Cerebellar nuclear complex (tissue), 1 donor: ENCODE measurements around the gene MLYCD.

Experiments
- DNase-seq, 2 experiments: peaks; one replicate each; lab custom pipeline; 2025; lab: John Stamatoyannopoulos, UW

MLYCD gene

DNA sequence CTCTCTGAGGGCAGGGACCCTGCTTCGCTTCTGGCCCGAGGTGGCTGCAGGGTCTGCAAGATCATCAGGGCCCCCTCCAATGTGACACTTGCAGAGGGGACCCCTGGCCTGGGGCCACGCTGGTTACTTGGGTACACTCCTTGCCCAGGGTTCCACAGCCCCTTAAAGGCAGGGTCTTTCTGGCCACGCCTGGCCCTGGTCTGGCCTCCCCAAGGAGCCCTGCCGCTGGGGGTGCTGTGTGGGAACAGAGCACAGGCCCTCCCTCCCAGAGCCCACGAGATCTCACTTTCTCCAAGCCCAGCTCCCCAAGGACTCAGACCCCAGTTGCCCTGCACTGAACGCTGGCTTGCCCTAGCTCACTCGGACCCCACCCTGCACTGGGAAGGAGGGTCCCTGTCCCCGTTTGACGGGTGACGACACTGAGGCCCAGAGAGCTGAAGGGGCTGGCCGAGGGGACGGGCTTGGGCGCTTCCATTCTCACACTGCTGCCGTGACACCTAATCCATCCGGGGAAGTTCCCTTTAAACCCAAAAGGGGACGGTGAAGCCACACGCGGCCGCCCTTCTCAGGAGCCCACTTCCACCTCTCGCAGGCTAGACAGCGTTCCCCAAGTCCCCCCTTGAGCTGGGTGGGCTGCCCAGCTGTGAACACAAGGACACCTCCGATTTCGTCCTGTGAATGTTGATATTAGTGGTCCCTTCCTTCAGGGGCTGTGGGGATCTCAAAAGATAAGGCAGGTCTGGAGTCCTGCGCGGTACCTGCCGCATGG is 27.2 kb downstream of the MLYCD start:
- no peak for DNase-seq

- peak in 1 of 2 experiments; percentile 30 for DNase-seq
These were observed 27.9 kb downstream of the MLYCD start for GRCh38 chr16:83926726-83927397.

DNA sequence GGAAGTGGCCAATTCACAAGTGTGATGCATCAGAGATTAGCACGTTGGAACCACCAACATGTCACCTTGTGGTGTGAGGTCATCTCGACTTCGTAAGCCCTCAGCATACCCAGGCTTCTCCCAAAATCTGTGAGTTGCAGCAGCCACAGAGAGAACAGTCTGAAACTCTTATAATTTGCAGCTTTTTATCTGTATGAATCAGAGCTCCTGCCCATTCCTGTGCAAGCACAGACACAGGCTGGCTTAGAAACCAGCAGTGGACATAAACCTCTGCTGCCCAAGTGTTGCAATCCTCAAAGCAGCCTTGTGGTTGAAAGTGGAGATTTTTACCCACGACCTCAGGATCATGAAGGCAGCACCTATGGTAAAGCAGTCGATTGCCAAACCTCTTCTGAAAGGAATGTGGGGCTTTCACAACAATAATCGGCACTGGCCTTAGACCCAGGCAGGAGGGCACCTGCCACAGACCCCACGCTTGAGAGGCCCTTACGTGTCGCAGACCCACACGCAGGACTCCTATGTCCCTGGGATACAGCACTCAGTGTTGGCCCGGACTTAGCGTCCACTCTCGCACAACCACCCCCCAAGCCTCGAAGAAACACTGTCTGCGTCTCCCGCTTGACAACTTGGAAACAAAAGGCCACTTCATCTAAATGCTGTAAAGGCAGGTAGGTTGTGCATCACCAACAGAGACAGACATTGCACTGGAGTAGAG is 29.6 kb downstream of the MLYCD start:
- DNase-seq: no peak

DNA sequence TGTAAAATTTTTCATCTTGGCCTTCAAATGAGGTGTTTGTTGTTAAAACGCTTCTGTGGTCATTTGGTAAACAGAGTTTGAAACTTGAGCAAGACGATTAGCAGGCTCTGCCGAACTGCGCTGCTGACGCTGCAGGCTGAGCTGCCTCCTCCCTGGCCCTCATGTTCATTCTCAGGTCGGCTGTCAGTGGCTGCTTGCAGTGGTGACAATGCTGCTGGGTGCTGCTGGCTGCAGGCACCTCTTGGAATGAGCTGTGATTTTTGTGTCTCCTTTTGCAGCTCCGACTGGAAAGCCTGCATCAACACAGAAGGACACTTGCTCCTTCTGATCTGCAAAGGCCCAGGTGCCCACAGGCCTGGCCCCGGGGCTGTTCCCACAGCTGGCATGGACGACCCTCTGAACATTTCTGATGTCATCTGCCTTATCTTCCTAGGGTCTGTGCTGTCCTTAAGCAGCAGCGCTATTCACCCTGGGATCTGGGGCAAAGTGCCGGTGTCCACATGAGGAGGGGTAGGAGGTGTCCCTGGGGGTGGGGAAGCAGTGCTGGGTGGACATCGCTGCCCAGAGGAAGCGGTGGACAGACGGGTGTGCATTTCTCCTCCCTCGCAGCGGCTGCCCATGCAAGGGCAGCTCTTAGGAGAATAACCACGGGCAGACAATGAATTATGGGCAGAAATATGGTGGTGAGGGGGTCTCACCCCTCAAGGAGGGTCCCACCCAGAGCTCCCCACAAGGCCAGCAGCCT is 31.1 kb downstream of the MLYCD start:
- DNase-seq: no peak

DNA sequence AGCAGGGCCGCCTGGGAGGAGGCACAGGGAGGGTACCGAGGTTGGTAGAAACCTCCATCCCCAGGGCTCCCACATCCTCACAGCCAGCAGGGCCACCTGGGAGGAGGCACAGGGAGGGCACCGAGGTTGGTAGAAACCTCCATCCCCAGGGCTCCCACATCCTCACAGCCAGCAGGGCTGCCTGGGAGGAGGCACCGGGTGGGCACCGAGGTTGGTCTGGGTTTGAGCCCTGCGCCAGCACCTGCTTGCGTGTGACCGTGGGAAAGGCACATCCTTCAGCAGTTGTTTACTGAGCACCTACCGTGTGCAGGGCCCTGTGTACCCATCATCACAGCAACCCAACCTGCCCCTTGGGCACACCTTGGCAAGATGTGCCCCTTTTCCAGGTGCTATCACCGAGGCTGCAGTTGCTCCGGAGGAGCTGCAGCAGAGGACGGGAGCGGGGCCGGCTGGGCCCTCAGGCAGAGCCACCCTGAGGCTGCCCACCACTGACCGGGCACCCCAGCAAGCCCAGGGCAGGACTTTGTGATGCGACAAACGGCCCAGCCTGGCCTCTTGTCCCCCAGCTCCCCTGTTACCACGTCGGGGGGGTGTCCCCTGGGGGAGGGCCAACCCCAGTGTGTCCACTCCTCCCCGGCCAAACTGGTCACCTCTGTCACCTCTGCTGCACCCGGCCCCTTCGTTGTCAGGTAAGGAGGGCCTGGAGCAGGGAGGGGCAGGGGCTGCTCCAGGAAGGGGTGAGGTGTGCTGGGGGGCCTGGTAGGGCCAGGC is 32.0 kb downstream of the MLYCD start:
- no peak for DNase-seq

- no peak for DNase-seq
These were observed 32.6 kb downstream of the MLYCD start for GRCh38 chr16:83931556-83931955.

DNA sequence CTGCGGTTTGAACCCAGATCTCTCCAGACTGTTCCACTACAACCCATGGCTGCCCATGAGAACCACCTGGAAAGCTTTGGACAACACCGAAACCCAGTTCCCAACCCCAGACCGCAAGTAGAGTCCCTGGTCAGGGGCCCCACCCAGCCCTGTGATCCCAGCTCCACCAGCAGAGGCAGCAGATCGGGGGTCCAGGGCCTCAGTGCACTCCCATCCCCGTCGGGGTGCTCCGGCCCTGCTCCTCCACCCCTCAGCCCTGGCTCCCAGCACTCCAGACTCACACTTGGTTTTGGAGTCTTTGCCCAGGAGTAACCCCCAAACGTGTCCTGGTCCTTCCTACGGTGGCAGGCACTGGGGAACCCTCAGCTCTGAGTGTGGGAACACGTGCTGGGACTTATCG is 33.4 kb downstream of the MLYCD start:
- no peak for DNase-seq

- DNase-seq: no peak
These were observed 34.2 kb downstream of the MLYCD start for GRCh38 chr16:83932955-83933673.

GRCh38 chr16:83933885-83934683 is 35.2 kb downstream of the MLYCD start:
- no peak for DNase-seq

DNA sequence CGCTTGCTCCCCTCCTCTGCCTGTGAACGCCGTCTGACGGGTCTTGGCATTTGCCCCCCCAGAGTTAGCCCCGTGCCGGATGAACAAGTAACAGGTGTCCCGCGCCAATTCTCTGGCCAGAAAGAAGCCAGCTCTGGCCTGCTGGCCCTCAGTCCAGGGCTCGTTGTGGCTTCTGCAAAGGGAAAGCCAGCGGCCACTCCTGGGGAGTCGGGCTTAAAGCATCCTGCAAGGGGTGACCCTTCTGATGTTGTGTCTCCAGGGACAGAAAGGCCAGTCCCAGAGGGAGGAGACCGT is 35.7 kb downstream of the MLYCD start:
- no peak for DNase-seq

DNA sequence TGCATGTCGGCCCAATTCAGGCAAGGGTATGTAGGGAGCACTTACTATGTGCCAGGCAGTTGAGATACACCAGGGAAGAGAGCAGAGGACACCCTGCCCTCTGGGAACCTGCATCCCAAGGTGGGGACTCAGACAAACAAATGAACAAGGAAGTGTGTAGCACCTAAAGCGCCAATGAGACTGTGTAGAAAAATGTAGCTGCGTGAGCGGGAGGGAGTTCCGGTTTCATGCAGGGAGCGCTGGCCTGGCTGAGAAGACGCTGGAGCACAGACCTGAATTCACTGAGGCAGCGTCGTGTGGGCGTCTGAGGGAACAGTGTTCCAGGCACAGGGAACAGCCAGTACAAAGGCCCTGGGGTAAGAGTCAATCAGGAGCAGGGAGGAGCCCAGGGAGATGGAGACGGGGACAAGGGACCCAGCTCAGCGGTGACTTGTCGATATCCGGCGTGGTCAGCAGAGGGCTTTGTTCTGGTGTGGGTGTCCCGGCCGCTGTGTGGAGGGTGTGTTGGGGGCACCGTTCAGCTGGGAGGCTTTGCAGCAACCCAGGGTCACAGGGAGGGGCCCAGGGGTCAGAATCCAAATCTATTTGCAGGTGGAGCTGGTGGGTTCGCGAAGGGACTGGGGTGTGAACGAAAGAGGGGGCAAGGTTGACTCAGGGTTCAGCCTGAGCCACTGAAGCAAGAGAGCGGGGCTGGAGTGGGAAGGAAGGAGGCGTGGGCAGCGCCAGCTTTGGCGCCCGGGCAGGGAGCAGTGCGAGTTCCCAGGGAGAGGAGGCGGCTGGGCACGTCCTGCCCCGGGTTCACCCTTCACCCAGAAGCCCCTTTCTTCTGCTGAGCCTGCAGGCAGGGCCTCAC is 36.3 kb downstream of the MLYCD start:
- DNase-seq: no peak

- DNase-seq: no peak
These were observed 36.9 kb downstream of the MLYCD start for GRCh38 chr16:83935858-83936255.

GRCh38 chr16:83936581-83937165 is 37.8 kb downstream of the MLYCD start:
- no peak for DNase-seq

DNA sequence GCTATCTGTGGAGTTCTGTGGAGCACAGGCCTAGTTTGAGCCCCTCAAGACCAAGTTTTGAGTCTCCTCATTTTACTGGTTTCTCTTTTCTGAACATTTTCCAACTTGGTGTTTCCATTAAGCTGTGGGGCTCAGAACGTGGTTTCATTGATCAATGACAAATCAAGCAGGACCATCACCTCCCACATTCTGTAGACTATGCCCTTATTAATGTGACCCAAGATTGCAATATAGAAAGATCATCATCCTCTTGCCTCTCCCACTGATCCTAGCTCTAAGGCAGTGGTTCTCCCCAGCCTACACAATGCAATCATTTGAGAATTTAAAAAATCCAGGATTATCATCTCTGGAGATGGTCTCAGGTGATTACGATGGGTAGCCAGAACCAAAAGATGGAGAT is 38.4 kb downstream of the MLYCD start:
- DNase-seq: no peak

- no peak for DNase-seq
These were observed 39.3 kb downstream of the MLYCD start for GRCh38 chr16:83937922-83938885.

DNA sequence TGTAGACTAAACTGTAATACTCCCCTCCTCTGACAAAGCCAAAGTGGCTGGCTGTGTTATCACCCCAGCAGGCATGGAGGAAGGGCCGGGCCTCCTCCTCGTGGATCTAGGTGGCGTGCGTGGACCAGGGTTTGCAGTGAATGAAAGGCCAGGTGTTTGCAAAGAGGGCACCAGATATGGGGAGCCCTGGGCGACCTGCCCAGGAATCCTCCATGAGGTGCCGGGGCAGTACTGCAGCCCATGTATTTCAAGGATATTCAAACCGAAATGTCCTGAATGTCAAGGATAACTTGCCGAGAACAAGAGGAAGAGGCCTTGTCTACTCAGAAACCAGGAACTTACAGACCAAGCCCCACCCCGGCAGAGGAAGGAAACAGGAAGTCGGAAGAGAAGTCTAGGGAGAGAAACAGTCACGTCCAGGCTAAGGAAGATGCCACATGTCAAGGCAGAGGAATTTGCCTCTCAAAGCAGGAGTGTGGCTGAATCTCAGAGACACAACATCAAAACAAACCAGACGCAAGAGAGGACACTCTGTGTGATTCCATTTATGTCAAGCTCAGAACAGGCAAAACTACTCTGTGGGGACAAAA is 40.4 kb downstream of the MLYCD start:
- DNase-seq: no peak

DNA sequence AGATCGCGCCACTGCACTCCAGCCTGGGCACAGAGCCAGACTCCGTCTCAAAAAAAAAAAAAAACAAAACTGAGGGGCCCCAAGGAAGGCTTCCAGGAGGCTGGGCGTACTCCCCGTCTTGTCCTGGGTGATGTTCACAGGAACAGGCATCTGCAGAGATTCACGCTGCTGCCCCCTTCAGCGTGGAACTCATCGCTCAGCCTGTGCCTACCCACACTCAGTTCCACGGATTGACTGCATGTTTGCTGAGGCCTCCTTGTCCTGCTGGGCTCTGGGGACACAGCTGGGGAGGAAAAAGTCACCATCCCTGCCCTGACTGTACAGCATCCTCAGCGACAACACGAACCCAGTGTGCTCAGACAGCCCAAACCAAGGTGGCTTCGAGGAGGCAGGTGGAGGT is 41.2 kb downstream of the MLYCD start:
- no peak for DNase-seq
